ENCODE results near the gene TPPP2. TPM values are rescaled to one million over a fixed set of nuclear protein-coding genes. Genes with fewer than 3 reads are reported as not detected.

TPPP2 gene
- not detected in 5 replicates for total RNA-seq (2022; extraction: Qiagen RNA extraction)

DNA sequence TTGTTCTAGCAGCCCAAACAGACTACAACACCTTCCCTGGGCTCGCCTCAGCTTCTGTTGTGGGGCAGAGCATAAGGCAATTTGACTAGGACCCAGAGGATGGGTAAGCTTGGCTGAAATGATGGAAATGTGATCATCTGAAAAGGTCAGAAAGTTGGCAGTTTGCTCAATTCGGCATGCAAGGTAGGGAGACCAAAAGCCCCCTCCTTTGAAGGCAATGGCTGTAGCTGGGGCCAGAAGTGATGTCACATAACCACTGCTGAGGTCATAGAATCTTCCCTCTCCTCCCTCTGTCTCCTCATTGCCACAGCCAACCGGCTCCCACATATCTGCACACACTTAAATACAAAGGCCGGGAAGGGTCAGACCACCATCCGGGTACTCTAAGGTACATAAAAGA, at the start of gene TPPP2:
Gene TPPP2, plus strand, starts transcription at position 301 of the 400 bp plus-strand sequence. CDS start 365 bp downstream, outside the sequence.

DNA sequence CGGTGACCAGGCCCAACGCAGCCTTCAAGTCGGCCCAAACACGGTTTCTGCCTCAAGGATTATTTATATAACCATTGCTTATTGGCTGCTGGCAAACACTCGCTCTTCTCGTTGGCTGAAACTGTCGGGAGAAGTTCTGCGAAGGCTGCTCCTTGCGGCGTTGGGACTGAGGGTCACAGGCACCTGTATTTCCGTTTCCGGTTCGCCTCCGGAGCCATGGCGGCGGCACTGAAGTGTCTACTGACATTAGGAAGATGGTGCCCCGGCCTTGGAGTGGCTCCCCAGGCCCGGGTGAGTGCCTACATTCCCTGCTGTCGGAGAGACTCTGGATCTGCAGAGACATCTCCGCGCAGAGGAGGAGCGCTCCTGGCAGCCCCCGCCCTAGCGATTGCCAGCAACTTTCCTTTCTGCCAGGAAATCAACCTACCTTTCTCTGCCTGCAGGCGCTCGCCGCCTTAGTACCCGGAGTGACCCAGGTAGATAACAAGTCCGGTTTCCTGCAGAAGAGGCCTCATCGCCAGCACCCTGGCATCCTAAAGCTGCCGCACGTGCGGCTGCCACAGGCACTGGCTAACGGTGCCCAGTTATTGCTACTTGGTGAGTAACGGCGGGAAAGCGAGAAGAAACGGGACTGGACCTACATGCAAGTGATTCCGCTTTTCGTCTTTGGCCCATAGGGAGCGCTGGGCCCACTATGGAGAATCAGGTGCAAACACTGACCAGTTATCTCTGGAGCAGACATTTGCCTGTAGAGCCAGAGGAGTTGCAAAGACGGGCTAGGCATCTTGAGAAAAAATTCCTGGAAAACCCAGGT, 40.0 kb upstream of the TPPP2 start, which contains the start of gene METTL17:
Gene METTL17, plus strand, starts transcription at position 194 of the 814 bp plus-strand sequence. Its CDS starts 23 bp downstream, at position 217.

DNA sequence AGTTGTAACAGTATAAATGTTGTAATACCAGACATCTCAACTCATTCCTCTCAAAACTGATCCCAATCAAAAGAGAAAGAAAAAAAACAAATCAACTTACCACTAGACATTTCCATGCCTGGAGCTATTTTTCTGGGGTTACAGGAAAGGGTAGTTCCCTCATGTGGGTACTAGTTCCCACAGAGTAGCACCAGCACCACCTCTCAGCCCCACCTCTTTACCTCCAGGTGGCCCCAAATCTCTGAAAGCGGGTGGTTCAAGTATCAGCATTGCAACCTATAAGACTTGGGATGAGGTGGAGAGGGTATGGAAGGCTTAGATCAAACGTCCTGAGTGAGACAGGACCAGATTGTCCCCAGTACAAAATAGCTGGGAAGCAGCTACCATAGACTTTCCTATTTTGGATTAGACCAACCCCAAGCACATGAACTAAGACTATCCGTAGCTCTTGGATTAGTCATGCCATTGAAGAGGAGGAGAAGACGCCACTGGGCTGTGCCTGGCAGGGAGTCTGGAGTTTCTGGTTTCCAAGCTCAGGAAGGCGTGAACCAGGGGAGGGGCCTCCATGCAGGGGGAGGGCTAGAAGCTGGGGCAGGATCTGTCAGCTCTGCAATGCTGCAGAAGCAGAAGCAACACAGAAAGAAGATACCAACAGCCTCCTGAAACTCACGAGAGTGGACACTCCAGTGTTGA, 31.2 kb upstream of the TPPP2 start, which contains the start of gene SLC39A2:
Gene SLC39A2, plus strand, starts transcription at position 620 of the 693 bp plus-strand sequence. CDS start 154 bp downstream, outside the sequence.

DNA sequence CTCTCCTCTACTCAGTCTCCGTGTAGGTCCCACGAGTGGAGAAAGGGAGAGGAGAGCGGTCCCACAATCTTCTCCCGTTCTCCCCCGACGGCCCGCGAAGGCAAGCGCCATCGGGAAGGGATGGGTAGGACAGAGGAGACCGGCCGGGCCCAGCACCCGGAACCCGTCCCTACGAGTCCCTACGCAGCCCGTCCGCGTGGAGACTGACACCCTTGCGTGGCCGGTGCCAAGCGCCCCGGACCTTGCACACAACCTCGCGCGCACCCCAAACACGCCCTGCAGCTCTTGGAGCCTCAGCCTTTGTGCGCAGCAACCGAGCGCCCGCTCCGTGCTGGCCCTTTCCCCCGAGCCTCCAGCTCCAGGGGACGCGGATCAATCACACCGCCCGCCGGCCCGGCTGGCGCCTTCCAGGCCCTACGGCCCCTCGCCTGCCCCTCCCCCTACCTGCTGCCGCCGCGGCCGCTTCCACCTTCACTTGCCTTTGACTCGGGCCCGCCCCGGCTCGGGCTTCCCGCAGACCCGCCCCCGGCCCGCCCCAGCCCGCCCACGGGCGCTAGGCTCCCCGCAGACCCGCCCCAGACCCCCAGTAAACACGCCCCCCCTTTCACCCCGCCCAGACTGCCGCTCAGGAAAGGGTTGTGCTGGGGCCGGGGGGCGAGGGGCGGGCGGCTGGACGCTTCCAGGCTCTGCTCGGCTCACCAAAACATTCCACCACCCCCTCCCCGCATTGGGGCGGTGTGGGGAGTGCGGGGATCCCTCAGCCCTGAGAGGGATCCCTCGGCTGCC, 5.2 kb upstream of the TPPP2 start, which contains the start of gene NDRG2:
Gene NDRG2, minus strand, starts transcription at position 477 of the 786 bp plus-strand sequence. CDS start 1,746 bp downstream, outside the sequence.

DNA sequence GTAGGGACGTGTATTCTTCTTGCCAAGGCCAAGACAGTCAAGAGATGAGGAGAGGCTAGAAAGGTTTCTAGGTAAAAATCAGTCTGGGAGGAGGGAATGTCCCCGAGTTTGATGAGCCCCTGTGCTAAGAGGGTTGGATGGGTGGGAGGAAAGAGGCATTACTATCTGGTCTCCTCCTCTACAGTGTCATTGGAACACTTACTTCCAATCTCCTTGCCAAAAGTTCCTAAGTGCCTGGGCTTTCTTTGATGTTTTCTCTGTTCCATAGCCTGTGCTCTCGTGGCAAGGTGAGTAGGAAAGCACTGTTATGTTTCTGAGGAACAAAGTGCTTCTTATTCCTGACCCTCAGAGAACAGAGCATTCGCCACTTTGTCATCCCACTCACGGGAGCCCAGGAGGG, 4.7 kb downstream of the TPPP2 start, which contains the start of gene RNASE13:
Gene RNASE13, minus strand, starts transcription at position 101 of the 400 bp plus-strand sequence. CDS start 519 bp downstream, outside the sequence.

DNA sequence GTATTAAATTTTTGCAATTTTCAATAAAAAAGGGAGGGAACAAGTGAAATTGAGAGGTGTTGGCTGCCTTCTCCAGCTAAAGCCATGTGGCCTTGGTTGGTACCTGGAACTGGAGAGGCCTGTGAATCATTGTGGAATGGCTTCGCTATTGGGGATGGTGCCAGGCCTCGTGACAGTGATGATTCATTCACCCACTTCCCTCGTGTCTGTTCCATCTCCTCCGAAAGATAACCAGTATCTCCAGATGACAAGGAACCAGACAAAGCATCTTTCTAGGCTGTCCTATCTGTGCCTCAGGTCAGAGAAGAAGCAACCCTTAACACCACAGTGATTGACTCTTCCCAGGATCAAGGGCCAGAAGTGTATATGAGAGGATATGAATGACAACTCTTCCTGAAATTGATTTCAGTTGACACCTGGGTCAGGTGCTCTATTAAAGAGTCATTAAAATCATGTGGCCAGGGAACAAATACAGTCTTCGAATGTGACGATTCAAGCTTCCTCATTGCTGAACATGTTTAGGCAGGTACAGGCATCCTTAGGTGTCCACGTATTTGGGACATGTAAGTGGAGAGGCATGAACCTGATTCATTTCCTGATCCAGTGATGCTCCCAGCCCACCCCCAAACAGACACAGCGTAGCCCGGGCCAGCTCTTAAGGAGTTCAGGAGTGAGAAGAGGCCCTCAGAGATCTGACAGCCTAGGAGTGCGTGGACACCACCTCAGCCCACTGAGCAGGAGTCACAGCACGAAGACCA, 11.8 kb downstream of the TPPP2 start, which contains the start of gene RNASE7:
Gene RNASE7, plus strand, starts transcription at position 687 of the 758 bp plus-strand sequence. CDS start 631 bp downstream, outside the sequence.

DNA sequence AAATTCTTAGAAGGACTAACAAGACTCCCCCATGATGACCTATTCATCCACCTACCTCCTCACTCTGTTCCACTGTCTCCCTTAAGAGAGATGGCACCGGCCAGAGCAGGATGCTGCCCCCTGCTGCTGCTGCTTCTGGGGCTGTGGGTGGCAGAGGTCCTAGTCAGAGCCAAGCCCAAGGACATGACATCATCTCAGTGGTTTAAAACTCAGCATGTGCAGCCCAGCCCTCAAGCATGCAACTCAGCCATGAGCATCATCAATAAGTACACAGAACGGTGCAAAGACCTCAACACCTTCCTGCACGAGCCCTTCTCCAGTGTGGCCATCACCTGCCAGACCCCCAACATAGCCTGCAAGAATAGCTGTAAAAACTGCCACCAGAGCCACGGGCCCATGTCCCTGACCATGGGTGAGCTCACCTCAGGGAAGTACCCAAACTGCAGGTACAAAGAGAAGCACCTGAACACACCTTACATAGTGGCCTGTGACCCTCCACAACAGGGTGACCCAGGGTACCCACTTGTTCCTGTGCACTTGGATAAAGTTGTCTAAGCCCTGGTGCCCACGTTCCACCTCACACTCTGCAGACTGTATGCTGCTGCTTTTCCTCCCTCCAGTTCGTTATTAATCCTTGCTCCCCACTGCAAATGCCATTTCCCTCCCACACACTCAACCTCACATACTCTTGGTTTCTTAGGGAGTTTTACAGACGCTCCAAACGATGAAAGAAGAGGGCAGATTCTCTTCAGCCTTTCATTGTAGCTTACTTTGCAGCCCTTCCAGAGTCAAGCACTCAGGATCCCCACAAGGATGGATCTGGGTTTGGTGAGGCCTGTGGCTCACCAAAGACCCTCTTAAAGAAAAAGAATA, 28.0 kb downstream of the TPPP2 start, which contains the start of gene RNASE8:
Gene RNASE8, plus strand, starts transcription at position 20 of the 873 bp plus-strand sequence. Its CDS starts 71 bp downstream, at position 91.

DNA sequence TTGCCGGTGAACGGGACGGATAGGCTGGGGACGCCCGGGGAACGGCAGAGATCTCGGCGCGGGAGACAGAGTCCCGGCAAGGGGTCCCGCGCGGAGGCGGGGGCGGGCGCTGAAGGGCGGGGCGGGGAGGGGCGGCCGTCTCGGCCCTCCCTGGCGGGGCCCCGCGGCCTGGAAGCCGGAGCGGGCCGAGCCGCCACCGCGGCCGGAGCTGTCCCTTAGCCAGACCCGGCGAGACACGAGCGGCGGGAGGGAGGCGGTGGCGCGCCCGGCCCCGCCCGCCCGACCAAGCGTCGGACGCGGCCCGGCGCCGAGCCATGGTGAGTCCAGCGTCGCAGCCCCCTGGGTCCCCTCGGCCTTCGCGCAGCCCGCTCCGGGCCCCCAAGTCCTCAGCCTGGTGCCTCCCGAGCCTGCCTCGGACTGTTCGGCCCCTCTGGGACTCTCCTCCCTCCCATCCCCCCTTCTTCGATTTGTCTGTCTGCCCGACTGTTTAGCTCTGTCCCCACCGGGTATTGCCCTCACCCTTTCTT, 40.1 kb downstream of the TPPP2 start, which contains the start of gene ARHGEF40:
Gene ARHGEF40, plus strand, starts transcription at position 222 of the 527 bp plus-strand sequence. Its CDS starts 93 bp downstream, at position 315.

Other genes with a start within 250 kb of the TPPP2 start
- not detected in 5 replicates for gene RNASE6, start 248.9 kb upstream of the TPPP2 start, total RNA-seq (2022; extraction: Qiagen RNA extraction)
- gene RNASE1, start 227.4 kb upstream of the TPPP2 start, total RNA-seq (2022; extraction: Qiagen RNA extraction): 0.15 to 0.57 TPM (median 0.25 TPM) in 5 replicates
- gene RNASE3, start 138.8 kb upstream of the TPPP2 start, total RNA-seq (2022; extraction: Qiagen RNA extraction): not detected in 5 replicates
- gene RNASE2, start 74.7 kb upstream of the TPPP2 start, total RNA-seq (2022; extraction: Qiagen RNA extraction): not detected in 5 replicates
- gene METTL17, start 40.2 kb upstream of the TPPP2 start, total RNA-seq (2022; extraction: Qiagen RNA extraction): 73.4 to 80.5 TPM (median 75.1 TPM) in 5 replicates
- gene SLC39A2, start 30.9 kb upstream of the TPPP2 start, total RNA-seq (2022; extraction: Qiagen RNA extraction): not detected in 5 replicates
- 2.1 to 4.2 TPM (median 2.6 TPM) in 5 replicates for gene NDRG2, start 5.2 kb upstream of the TPPP2 start, total RNA-seq (2022; extraction: Qiagen RNA extraction)
- not detected in 5 replicates for gene RNASE13, start 4.6 kb downstream of the TPPP2 start, total RNA-seq (2022; extraction: Qiagen RNA extraction)
- gene RNASE7, start 12.1 kb downstream of the TPPP2 start, total RNA-seq (2022; extraction: Qiagen RNA extraction): not detected in 5 replicates
- gene RNASE8, start 27.6 kb downstream of the TPPP2 start, total RNA-seq (2022; extraction: Qiagen RNA extraction): not detected in 5 replicates
- gene ARHGEF40, start 40.1 kb downstream of the TPPP2 start, total RNA-seq (2022; extraction: Qiagen RNA extraction): 9.7 to 15.3 TPM (median 12.2 TPM) in 5 replicates
- gene ZNF219, start 68.4 kb downstream of the TPPP2 start, total RNA-seq (2022; extraction: Qiagen RNA extraction): 18.3 to 35.5 TPM (median 31.4 TPM) in 5 replicates
- 0.73 to 0.98 TPM (median 0.93 TPM) in 5 replicates for gene TMEM253, start 70.8 kb downstream of the TPPP2 start, total RNA-seq (2022; extraction: Qiagen RNA extraction)
- gene OR5AU1, start 125.8 kb downstream of the TPPP2 start, total RNA-seq (2022; extraction: Qiagen RNA extraction): 0.01 to 0.03 TPM in 2 of 5 replicates, not detected in the others
- gene HNRNPC, start 239.2 kb downstream of the TPPP2 start, total RNA-seq (2022; extraction: Qiagen RNA extraction): 769 to 1,109 TPM (median 796 TPM) in 5 replicates
- gene RPGRIP1, start 249.9 kb downstream of the TPPP2 start, total RNA-seq (2022; extraction: Qiagen RNA extraction): 0.13 to 0.24 TPM (median 0.19 TPM) in 5 replicates

Measured in A549 treated with CORT108297 at 1 μM for 4 hours (cell line).